Liver (tissue), 9 donors: ENCODE results near the gene PSMB1. TPM values are rescaled to one million over a fixed set of nuclear protein-coding genes. Genes with fewer than 3 reads are reported as not detected.

Experiments
- DNase-seq: peaks from one replicate; pipeline ENCODE4 v3.0.0-alpha.2; 2017; ENCODE audit warnings: low spot score
- H3K27ac ChIP-seq, 2 donors: one replicate each; pipeline ENCODE4 v1.7.0; 2013; ENCODE audit warnings: inconsistent platforms in 2 of 2, low read length in 2 of 2, control low read depth in 1 of 2, low read depth in 1 of 2, mild to moderate bottlenecking in 1 of 2
- H3K27me3 ChIP-seq, 4 donors: one replicate each; pipeline versions ENCODE4 v1.6.1 to v1.7.0; 2013; ENCODE audit warnings: low read length in 3 of 4, inconsistent platforms in 1 of 4, mild to moderate bottlenecking in 1 of 4, moderate library complexity in 1 of 4; ENCODE audit not compliant: control insufficient read depth in 4 of 4, insufficient read depth in 4 of 4
- H3K36me3 ChIP-seq, 4 donors: one replicate each; pipeline versions ENCODE4 v1.6.1 to v1.7.0; 2013; ENCODE audit warnings: low read length in 3 of 4, mild to moderate bottlenecking in 3 of 4, low read depth in 1 of 4, moderate library complexity in 1 of 4; ENCODE audit not compliant: control insufficient read depth in 4 of 4, insufficient read depth in 3 of 4
- H3K4me1 ChIP-seq, 4 donors: one replicate each; pipeline versions ENCODE4 v1.6.1 to v1.7.0; 2013; ENCODE audit warnings: low read length in 3 of 4, mild to moderate bottlenecking in 3 of 4, moderate library complexity in 1 of 4; ENCODE audit not compliant: control insufficient read depth in 4 of 4, insufficient read depth in 4 of 4
- H3K4me3 ChIP-seq, 3 donors: one replicate each; pipeline versions ENCODE4 v1.6.1 to v1.7.0; 2013; ENCODE audit warnings: low read length in 3 of 3, control low read depth in 1 of 3, low read depth in 1 of 3, mild to moderate bottlenecking in 1 of 3
- H3K9ac ChIP-seq, 2 donors: one replicate each; pipeline ENCODE4 v1.7.0; 2013; ENCODE audit warnings: low read length in 2 of 2, mild to moderate bottlenecking in 2 of 2, moderate library complexity in 2 of 2, control low read depth in 1 of 2, low read depth in 1 of 2
- H3K9me3 ChIP-seq, 4 donors: one replicate each; pipeline versions ENCODE4 v1.6.1 to v1.7.0; 2013; ENCODE audit warnings: low read length in 3 of 4; ENCODE audit not compliant: control insufficient read depth in 4 of 4
- EGR1 ChIP-seq, 2 donors: IDR thresholded peaks; 2 replicates each; pipeline ENCODE4 v1.6.1; 2016 to 2018; ENCODE audit warnings: antibody characterized with exemption in 2 of 2, low read depth in 2 of 2
- FOXA2 ChIP-seq: IDR thresholded peaks from 2 replicates; pipeline ENCODE4 v1.6.1; 2016; ENCODE audit warnings: antibody characterized with exemption
- GABPA ChIP-seq, 2 donors: IDR thresholded peaks in 1 of 2; conservative IDR thresholded peaks in 1 of 2; 2 replicates each; pipeline ENCODE4 v1.6.1; 2016; ENCODE audit warnings: antibody characterized with exemption in 2 of 2, mild to moderate bottlenecking in 1 of 2, moderate library complexity in 1 of 2
- HNF4A ChIP-seq, 2 donors: conservative IDR thresholded peaks; 2 replicates each; pipeline ENCODE4 v1.6.1; 2016; ENCODE audit warnings: antibody characterized with exemption in 2 of 2, mild to moderate bottlenecking in 2 of 2
- NR2F2 ChIP-seq: IDR thresholded peaks from 2 replicates; pipeline ENCODE4 v1.6.1; 2016; ENCODE audit warnings: antibody characterized with exemption
- RAD21 ChIP-seq, 2 donors: IDR thresholded peaks; 2 replicates each; pipeline ENCODE4 v1.6.1; 2016; ENCODE audit warnings: antibody characterized with exemption in 2 of 2, mild to moderate bottlenecking in 2 of 2
- RXRA ChIP-seq, 2 donors: IDR thresholded peaks; 2 replicates each; pipeline ENCODE4 v1.6.1; 2017 to 2018; ENCODE audit warnings: antibody characterized with exemption in 2 of 2, mild to moderate bottlenecking in 1 of 2
- SP1 ChIP-seq: IDR thresholded peaks from 2 replicates; pipeline ENCODE4 v1.6.1; 2018; ENCODE audit warnings: antibody characterized with exemption, mild to moderate bottlenecking
- TAF1 ChIP-seq: conservative IDR thresholded peaks from 2 replicates; pipeline ENCODE4 v1.6.1; 2016; ENCODE audit warnings: antibody characterized with exemption, mild to moderate bottlenecking
- YY1 ChIP-seq: IDR thresholded peaks from 2 replicates; pipeline ENCODE4 v1.6.1; 2016; ENCODE audit warnings: antibody characterized with exemption, mild to moderate bottlenecking
- WGBS: extraction: QIAGEN DNeasy Blood & Tissue Kit; methylation state at CpG from one replicate; pipeline ENCODE4 v1.1.7; 2013; 5-methylcytosine and 5-hydroxymethylcytosine counted together
- polyA plus RNA-seq, 2 donors: library from polyadenylated mRNA; stranded (reverse) in 1 of 2; unstranded in 1 of 2; fragments of 200-250 nt in 1 of 2; fragments of >200 nt in 1 of 2; fragmentation: Nextera tagmentation in 1 of 2; extraction: Ambion mirVana in 1 of 2; gene quantifications; one replicate each; pipeline versions ENCODE4 v1.2.1 to v1.2.3, GENCODE V29; 2013 to 2015
- total RNA-seq, 2 donors: library from RNA; depleted of rRNA; stranded (reverse); fragments of >200 nt; gene quantifications; one replicate each; pipeline ENCODE4 v1.2.3, GENCODE V29; 2014
- TF ChIP-seq, protein P1 (sequence below): IDR thresholded peaks from 2 replicates; pipeline ENCODE4 v1.6.1; 2016; ENCODE audit warnings: antibody characterized with exemption
- TF ChIP-seq, protein P2 (sequence below): IDR thresholded peaks from 2 replicates; pipeline ENCODE4 v1.6.1; 2016; ENCODE audit warnings: antibody characterized with exemption
- TF ChIP-seq, protein P3 (sequence below): fragments of 150-350 bp; IDR thresholded peaks from 2 replicates; pipeline ENCODE4 v1.5.1; 2017; ENCODE audit warnings: improper control_type of control experiment, low read depth, low read length; ENCODE audit not compliant: missing input control
- TF ChIP-seq, protein P4 (sequence below): IDR thresholded peaks from 2 replicates; pipeline ENCODE4 v1.6.1; 2016; ENCODE audit warnings: antibody characterized with exemption
- donor health status: healthy.
- donor health status: healthy.
- donor health status: healthy.
- donor health status: healthy.
- donor health status: healthy.

Gene PSMB1
- total RNA-seq, result 100 to 1,000 TPM; 177 to 184 TPM
- 100 to 1,000 TPM; 191 to 314 TPM for polyA plus RNA-seq

DNA sequence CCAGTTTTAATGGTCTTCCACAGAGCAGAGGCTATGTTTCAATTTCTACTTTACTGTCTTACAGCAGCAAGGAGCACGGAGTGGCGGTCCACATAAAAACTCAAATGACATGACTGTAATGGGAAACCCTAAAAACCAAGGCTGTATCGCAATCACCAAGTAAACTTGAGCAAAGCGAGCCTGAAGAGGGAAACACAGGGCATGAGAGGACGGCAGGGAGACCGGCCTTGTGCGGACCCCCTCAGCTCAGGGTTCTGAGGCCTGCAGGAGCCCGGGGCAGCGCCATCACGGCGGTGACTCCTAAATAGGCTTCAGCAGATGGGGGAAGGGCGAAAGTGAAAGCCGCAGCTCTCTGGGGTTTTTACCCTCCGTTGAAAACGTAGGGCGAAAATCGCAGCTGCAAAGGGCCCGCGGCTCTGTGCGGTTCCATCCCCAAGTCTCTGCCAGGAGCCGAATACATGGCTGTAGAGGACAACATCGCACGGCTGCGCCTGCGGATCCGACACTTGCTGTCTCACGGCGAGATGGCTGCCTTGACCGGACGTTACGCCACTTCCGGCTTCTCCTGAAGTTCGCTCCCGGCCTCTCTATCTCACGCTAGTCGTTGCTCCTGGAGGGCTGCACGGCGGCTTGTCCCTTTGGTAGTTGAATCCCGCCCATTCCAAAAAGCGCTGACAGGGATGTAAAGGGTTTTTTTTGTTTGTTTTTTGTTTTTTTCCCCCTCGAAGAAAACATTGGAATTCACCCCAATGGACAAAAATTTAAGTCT is at the start of gene PSMB1:
TSS of gene PSMB1 (minus strand) at position 543 of the 769 bp plus-strand sequence. CDS start at position 478, 65 bp downstream.
- DNase-seq, result peak; percentile 90
- Histone ChIP-seq H3K4me1 (peaks cover 5 to 50% (median 42%) of the 10 kb centered on the region in 4 donors), H3K36me3 (peaks cover 2 to 7% (median 7%) of the 10 kb centered on the region in 4 donors), H3K27me3 (no peaks in the 10 kb centered on the region), H3K9ac (peak within 1 kb of the TSS; percentile 88 to 100), H3K4me3 (peak within 1 kb of the TSS; percentile 87 to 100 (median 91)), H3K9me3 (no peaks in the 10 kb centered on the region), H3K27ac (peak within 1 kb of the TSS; percentile 80 to 98)
- under 1% methylated on average over 41 of the region's 41 CpGs for WGBS
- TF ChIP-seq NR2F2 (no peak), SP1 (peak; percentile 24), HNF4A (conservative IDR thresholded peaks at IDR 0.05) (peak in 1 of 2 donors; percentile 14), RAD21 (IDR thresholded peaks at IDR 0.05) (no peak), GABPA (IDR thresholded peaks at IDR 0.05 in 1 of 2, conservative IDR thresholded peaks at IDR 0.05 in 1 of 2) (peak; percentile 89 to 96), YY1 (peak; percentile 96), RXRA (IDR thresholded peaks at IDR 0.05) (peak in 1 of 2 donors; percentile 25), FOXA2 (no peak), TAF1 (peak; percentile 57), EGR1 (IDR thresholded peaks at IDR 0.05; ENCODE audit: low read depth in 2 of 2) (no peak)
- TF ChIP-seq, protein P1, sequence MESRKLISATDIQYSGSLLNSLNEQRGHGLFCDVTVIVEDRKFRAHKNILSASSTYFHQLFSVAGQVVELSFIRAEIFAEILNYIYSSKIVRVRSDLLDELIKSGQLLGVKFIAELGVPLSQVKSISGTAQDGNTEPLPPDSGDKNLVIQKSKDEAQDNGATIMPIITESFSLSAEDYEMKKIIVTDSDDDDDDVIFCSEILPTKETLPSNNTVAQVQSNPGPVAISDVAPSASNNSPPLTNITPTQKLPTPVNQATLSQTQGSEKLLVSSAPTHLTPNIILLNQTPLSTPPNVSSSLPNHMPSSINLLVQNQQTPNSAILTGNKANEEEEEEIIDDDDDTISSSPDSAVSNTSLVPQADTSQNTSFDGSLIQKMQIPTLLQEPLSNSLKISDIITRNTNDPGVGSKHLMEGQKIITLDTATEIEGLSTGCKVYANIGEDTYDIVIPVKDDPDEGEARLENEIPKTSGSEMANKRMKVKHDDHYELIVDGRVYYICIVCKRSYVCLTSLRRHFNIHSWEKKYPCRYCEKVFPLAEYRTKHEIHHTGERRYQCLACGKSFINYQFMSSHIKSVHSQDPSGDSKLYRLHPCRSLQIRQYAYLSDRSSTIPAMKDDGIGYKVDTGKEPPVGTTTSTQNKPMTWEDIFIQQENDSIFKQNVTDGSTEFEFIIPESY, result peak; percentile 64
- TF ChIP-seq, protein P2, sequence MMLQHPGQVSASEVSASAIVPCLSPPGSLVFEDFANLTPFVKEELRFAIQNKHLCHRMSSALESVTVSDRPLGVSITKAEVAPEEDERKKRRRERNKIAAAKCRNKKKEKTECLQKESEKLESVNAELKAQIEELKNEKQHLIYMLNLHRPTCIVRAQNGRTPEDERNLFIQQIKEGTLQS, result no peak
- TF ChIP-seq, protein P3, sequence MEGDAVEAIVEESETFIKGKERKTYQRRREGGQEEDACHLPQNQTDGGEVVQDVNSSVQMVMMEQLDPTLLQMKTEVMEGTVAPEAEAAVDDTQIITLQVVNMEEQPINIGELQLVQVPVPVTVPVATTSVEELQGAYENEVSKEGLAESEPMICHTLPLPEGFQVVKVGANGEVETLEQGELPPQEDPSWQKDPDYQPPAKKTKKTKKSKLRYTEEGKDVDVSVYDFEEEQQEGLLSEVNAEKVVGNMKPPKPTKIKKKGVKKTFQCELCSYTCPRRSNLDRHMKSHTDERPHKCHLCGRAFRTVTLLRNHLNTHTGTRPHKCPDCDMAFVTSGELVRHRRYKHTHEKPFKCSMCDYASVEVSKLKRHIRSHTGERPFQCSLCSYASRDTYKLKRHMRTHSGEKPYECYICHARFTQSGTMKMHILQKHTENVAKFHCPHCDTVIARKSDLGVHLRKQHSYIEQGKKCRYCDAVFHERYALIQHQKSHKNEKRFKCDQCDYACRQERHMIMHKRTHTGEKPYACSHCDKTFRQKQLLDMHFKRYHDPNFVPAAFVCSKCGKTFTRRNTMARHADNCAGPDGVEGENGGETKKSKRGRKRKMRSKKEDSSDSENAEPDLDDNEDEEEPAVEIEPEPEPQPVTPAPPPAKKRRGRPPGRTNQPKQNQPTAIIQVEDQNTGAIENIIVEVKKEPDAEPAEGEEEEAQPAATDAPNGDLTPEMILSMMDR, result no peak
- TF ChIP-seq, protein P4, sequence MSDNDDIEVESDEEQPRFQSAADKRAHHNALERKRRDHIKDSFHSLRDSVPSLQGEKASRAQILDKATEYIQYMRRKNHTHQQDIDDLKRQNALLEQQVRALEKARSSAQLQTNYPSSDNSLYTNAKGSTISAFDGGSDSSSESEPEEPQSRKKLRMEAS, result peak; percentile 29

DNA sequence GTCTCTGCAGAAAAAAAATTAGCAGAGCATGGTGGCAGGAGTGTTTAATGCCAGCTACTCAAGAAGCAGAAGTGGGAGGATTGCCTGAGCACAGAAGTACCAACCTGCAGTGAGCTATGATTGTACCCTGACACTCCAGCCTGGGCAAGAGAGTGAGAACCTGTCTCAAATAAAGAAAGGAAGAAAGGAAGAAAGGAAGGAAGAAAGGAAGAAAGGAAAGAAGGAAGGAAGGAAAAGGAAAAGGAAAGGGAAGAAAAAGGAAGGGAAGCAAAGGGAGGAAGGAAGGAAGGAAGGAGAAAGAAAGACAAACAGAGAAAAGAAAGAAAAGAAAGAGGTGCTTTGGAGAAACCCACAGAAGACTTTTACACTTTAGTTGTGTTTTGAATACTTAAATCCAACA is 44.2 kb upstream of the PSMB1 start:
- Histone ChIP-seq H3K9me3 (no peaks in the 10 kb centered on the region), H3K27ac (no peak overlapping the region), H3K36me3 (no peaks in the 10 kb centered on the region), H3K9ac (no peak overlapping the region), H3K4me1 (no peaks in the 10 kb centered on the region), H3K4me3 (no peak overlapping the region), H3K27me3 (peaks cover 0 to 3% (median 0%) of the 10 kb centered on the region in 4 donors)
- no peak for DNase-seq
- TF ChIP-seq RXRA (IDR thresholded peaks at IDR 0.05) (no peak), EGR1 (IDR thresholded peaks at IDR 0.05; ENCODE audit: low read depth in 2 of 2) (no peak), HNF4A (conservative IDR thresholded peaks at IDR 0.05) (no peak)
- TF ChIP-seq, protein P1, result no peak
